ENCODE data around the gene CNTN1.
"Not testable (repeated sequence)": the region's sequence is repeated elsewhere in the genome, so short reads cannot be mapped to it uniquely, and the experiment has no call there.

Gene CNTN1

GRCh38 chr12:41058266-41058665, 366.0 kb downstream of the CNTN1 start:
- H3K27ac ChIP-seq (ENCODE audit: low read depth, low read length) = no peak overlapping the region
- no peaks in the 10 kb centered on the region for H3K36me3 ChIP-seq (ENCODE audit: control insufficient read depth, insufficient read depth, low read length)
- 0 out of 2 replicates have a peak, but pooled peaks cover 4% of the 10 kb centered on the region for H3K4me1 ChIP-seq (ENCODE audit: control insufficient read depth, insufficient read depth, low read length)
- H3K4me3 ChIP-seq (ENCODE audit: low read depth, low read length) = no peak overlapping the region
- H3K9me3 ChIP-seq (ENCODE audit: control insufficient read depth, insufficient read depth, low read depth, low read length) = no peaks in the 10 kb centered on the region
- H3K27me3 ChIP-seq (ENCODE audit: control insufficient read depth, insufficient read depth, low read length) = no peaks in the 10 kb centered on the region
- H3K9ac ChIP-seq (ENCODE audit: low read length) = no peak overlapping the region

GRCh38 chr12:41061192-41061591, 369.0 kb downstream of the CNTN1 start:
- Histone ChIP-seq H3K4me3 (ENCODE audit: low read depth, low read length) (no peak overlapping the region), H3K4me1 (ENCODE audit: control insufficient read depth, insufficient read depth, low read length) (0 out of 2 replicates have a peak, but pooled peaks cover 4% of the 10 kb centered on the region), H3K36me3 (ENCODE audit: control insufficient read depth, insufficient read depth, low read length) (no peaks in the 10 kb centered on the region), H3K27me3 (ENCODE audit: control insufficient read depth, insufficient read depth, low read length) (no peaks in the 10 kb centered on the region), H3K27ac (ENCODE audit: low read depth, low read length) (no peak overlapping the region), H3K9me3 (ENCODE audit: control insufficient read depth, insufficient read depth, low read depth, low read length) (no peaks in the 10 kb centered on the region), H3K9ac (ENCODE audit: low read length) (no peak overlapping the region)

- H3K9ac ChIP-seq (ENCODE audit: low read length) = no peak overlapping the region
- no peaks in the 10 kb centered on the region for H3K9me3 ChIP-seq (ENCODE audit: control insufficient read depth, insufficient read depth, low read depth, low read length)
- no peak overlapping the region for H3K27ac ChIP-seq (ENCODE audit: low read depth, low read length)
- H3K36me3 ChIP-seq (ENCODE audit: control insufficient read depth, insufficient read depth, low read length) = no peaks in the 10 kb centered on the region
- no peak overlapping the region for H3K4me3 ChIP-seq (ENCODE audit: low read depth, low read length)
- H3K27me3 ChIP-seq (ENCODE audit: control insufficient read depth, insufficient read depth, low read length) = no peaks in the 10 kb centered on the region
- H3K4me1 ChIP-seq (ENCODE audit: control insufficient read depth, insufficient read depth, low read length) = peaks cover 9% of the 10 kb centered on the region
These were observed 372.2 kb downstream of the CNTN1 start for GRCh38 chr12:41064411-41064810.

GRCh38 chr12:41067941-41068645, 375.9 kb downstream of the CNTN1 start:
- H3K9ac ChIP-seq (ENCODE audit: low read length) = no peak overlapping the region
- no peaks in the 10 kb centered on the region for H3K27me3 ChIP-seq (ENCODE audit: control insufficient read depth, insufficient read depth, low read length)
- H3K9me3 ChIP-seq (ENCODE audit: control insufficient read depth, insufficient read depth, low read depth, low read length) = no peaks in the 10 kb centered on the region
- H3K36me3 ChIP-seq (ENCODE audit: control insufficient read depth, insufficient read depth, low read length) = no peaks in the 10 kb centered on the region
- no peak overlapping the region for H3K4me3 ChIP-seq (ENCODE audit: low read depth, low read length)
- peaks cover 5% of the 10 kb centered on the region for H3K4me1 ChIP-seq (ENCODE audit: control insufficient read depth, insufficient read depth, low read length)
- no peak overlapping the region for H3K27ac ChIP-seq (ENCODE audit: low read depth, low read length)

- no peak overlapping the region for H3K27ac ChIP-seq (ENCODE audit: low read depth, low read length)
- no peak overlapping the region for H3K4me3 ChIP-seq (ENCODE audit: low read depth, low read length)
- no peak overlapping the region for H3K9ac ChIP-seq (ENCODE audit: low read length)
These were observed 381.6 kb downstream of the CNTN1 start for GRCh38 chr12:41073633-41074472.

GRCh38 chr12:41074473-41074769, 382.2 kb downstream of the CNTN1 start:
- H3K9me3 ChIP-seq (ENCODE audit: control insufficient read depth, insufficient read depth, low read depth, low read length) = no peaks in the 10 kb centered on the region
- H3K27ac ChIP-seq (ENCODE audit: low read depth, low read length) = no peak overlapping the region
- H3K4me1 ChIP-seq (ENCODE audit: control insufficient read depth, insufficient read depth, low read length) = no peaks in the 10 kb centered on the region
- H3K9ac ChIP-seq (ENCODE audit: low read length) = no peak overlapping the region
- no peak overlapping the region for H3K4me3 ChIP-seq (ENCODE audit: low read depth, low read length)
- no peaks in the 10 kb centered on the region for H3K36me3 ChIP-seq (ENCODE audit: control insufficient read depth, insufficient read depth, low read length)
- no peaks in the 10 kb centered on the region for H3K27me3 ChIP-seq (ENCODE audit: control insufficient read depth, insufficient read depth, low read length)

More at GRCh38 chr12:41073633-41074472, 381.6 kb downstream of the CNTN1 start:
- Histone ChIP-seq H3K4me1 (ENCODE audit: control insufficient read depth, insufficient read depth, low read length) (no peaks in the 10 kb centered on the region), H3K9me3 (ENCODE audit: control insufficient read depth, insufficient read depth, low read depth, low read length) (no peaks in the 10 kb centered on the region), H3K27me3 (ENCODE audit: control insufficient read depth, insufficient read depth, low read length) (no peaks in the 10 kb centered on the region), H3K36me3 (ENCODE audit: control insufficient read depth, insufficient read depth, low read length) (no peaks in the 10 kb centered on the region)

- no peak overlapping the region for H3K9ac ChIP-seq (ENCODE audit: low read length)
- H3K9me3 ChIP-seq (ENCODE audit: control insufficient read depth, insufficient read depth, low read depth, low read length) = peaks cover 14% of the 10 kb centered on the region
- H3K4me1 ChIP-seq (ENCODE audit: control insufficient read depth, insufficient read depth, low read length) = no peaks in the 10 kb centered on the region
- no peak overlapping the region for H3K27ac ChIP-seq (ENCODE audit: low read depth, low read length)
- H3K4me3 ChIP-seq (ENCODE audit: low read depth, low read length) = no peak overlapping the region
- H3K27me3 ChIP-seq (ENCODE audit: control insufficient read depth, insufficient read depth, low read length) = no peaks in the 10 kb centered on the region
- no peaks in the 10 kb centered on the region for H3K36me3 ChIP-seq (ENCODE audit: control insufficient read depth, insufficient read depth, low read length)
These were observed 383.9 kb downstream of the CNTN1 start for GRCh38 chr12:41076114-41076513.

GRCh38 chr12:41081241-41081640, 389.0 kb downstream of the CNTN1 start:
- H3K9ac ChIP-seq (ENCODE audit: low read length); H3K36me3 ChIP-seq (ENCODE audit: control insufficient read depth, insufficient read depth, low read length); H3K4me1 ChIP-seq (ENCODE audit: control insufficient read depth, insufficient read depth, low read length); H3K4me3 ChIP-seq (ENCODE audit: low read depth, low read length); H3K27ac ChIP-seq (ENCODE audit: low read depth, low read length); H3K27me3 ChIP-seq (ENCODE audit: control insufficient read depth, insufficient read depth, low read length): not testable (repeated sequence)
- H3K9me3 ChIP-seq (ENCODE audit: control insufficient read depth, insufficient read depth, low read depth, low read length) = peaks cover 15% of the 10 kb centered on the region

GRCh38 chr12:41089438-41089837, 397.2 kb downstream of the CNTN1 start:
- Histone ChIP-seq H3K27ac (ENCODE audit: low read depth, low read length) (no peak overlapping the region), H3K9me3 (ENCODE audit: control insufficient read depth, insufficient read depth, low read depth, low read length) (no peaks in the 10 kb centered on the region), H3K36me3 (ENCODE audit: control insufficient read depth, insufficient read depth, low read length) (no peaks in the 10 kb centered on the region), H3K9ac (ENCODE audit: low read length) (no peak overlapping the region), H3K27me3 (ENCODE audit: control insufficient read depth, insufficient read depth, low read length) (no peaks in the 10 kb centered on the region), H3K4me3 (ENCODE audit: low read depth, low read length) (no peak overlapping the region), H3K4me1 (ENCODE audit: control insufficient read depth, insufficient read depth, low read length) (no peaks in the 10 kb centered on the region)

- Histone ChIP-seq H3K36me3 (ENCODE audit: control insufficient read depth, insufficient read depth, low read length) (no peaks in the 10 kb centered on the region), H3K27me3 (ENCODE audit: control insufficient read depth, insufficient read depth, low read length) (no peaks in the 10 kb centered on the region), H3K9me3 (ENCODE audit: control insufficient read depth, insufficient read depth, low read depth, low read length) (no peaks in the 10 kb centered on the region), H3K27ac (ENCODE audit: low read depth, low read length) (no peak overlapping the region), H3K9ac (ENCODE audit: low read length) (no peak overlapping the region), H3K4me1 (ENCODE audit: control insufficient read depth, insufficient read depth, low read length) (no peaks in the 10 kb centered on the region), H3K4me3 (ENCODE audit: low read depth, low read length) (no peak overlapping the region)
These were observed 399.9 kb downstream of the CNTN1 start for GRCh38 chr12:41092115-41092514.

- Histone ChIP-seq H3K4me3 (ENCODE audit: low read depth, low read length) (no peak overlapping the region), H3K36me3 (ENCODE audit: control insufficient read depth, insufficient read depth, low read length) (no peaks in the 10 kb centered on the region), H3K4me1 (ENCODE audit: control insufficient read depth, insufficient read depth, low read length) (no peaks in the 10 kb centered on the region), H3K9me3 (ENCODE audit: control insufficient read depth, insufficient read depth, low read depth, low read length) (no peaks in the 10 kb centered on the region), H3K27ac (ENCODE audit: low read depth, low read length) (no peak overlapping the region), H3K9ac (ENCODE audit: low read length) (no peak overlapping the region), H3K27me3 (ENCODE audit: control insufficient read depth, insufficient read depth, low read length) (no peaks in the 10 kb centered on the region)
These were observed 404.6 kb downstream of the CNTN1 start for GRCh38 chr12:41096797-41097196.

Measured in HUES6 (cell line).